IgD-negative memory B cell (primary cell): Measurements from ENCODE around the gene YKT6. TPM values are rescaled to one million over a fixed set of nuclear protein-coding genes. Genes with fewer than 3 reads are reported as not detected.

Experiments used
- H3K27ac Mint-ChIP-seq, 3 donors: one replicate each; pipeline ENCODE4 v1.8.0; 2020 to 2022; ENCODE audit warnings: mild to moderate bottlenecking in 3 of 3, mixed read lengths in 3 of 3, moderate library complexity in 1 of 3
- H3K27me3 Mint-ChIP-seq: one replicate; pipeline ENCODE4 v1.8.0; 2021; ENCODE audit warnings: mixed read lengths
- H3K36me3 Mint-ChIP-seq: one replicate; pipeline ENCODE4 v1.8.0; 2020; ENCODE audit warnings: mild to moderate bottlenecking, mixed read lengths
- H3K4me1 Mint-ChIP-seq, 3 donors: one replicate each; pipeline ENCODE4 v1.8.0; 2020 to 2022; ENCODE audit warnings: mixed read lengths in 3 of 3, mild to moderate bottlenecking in 1 of 3
- H3K4me3 Mint-ChIP-seq, 4 donors: one replicate each; pipeline ENCODE4 v1.8.0; 2020 to 2022; ENCODE audit warnings: mild to moderate bottlenecking in 4 of 4, mixed read lengths in 4 of 4, moderate library complexity in 3 of 4
- H3K9me3 Mint-ChIP-seq, 3 donors: one replicate each; pipeline ENCODE4 v1.8.0; 2020 to 2021; ENCODE audit warnings: mixed read lengths in 3 of 3, mild to moderate bottlenecking in 1 of 3
- polyA plus RNA-seq: library from polyadenylated mRNA; unstranded; fragments of 300-500 nt; fragmentation: Illumina TruSeq; gene quantifications from one replicate; pipeline ENCODE4 v1.2.3, GENCODE V29; 2021

The YKT6 gene
- polyA plus RNA-seq, 1 donor from 2014 or later: 46.3 TPM

- peak overlapping the region in 2 of 4 donors; percentile 72 to 73 for H3K4me3 Mint-ChIP-seq
- H3K27me3 Mint-ChIP-seq: peaks cover 7% of the 10 kb centered on the region
- peaks cover 5 to 12% (median 10%) of the 10 kb centered on the region in 3 donors for H3K4me1 Mint-ChIP-seq
- no peaks in the 10 kb centered on the region for H3K36me3 Mint-ChIP-seq
- H3K27ac Mint-ChIP-seq: peak overlapping the region in 1 of 3 donors; percentile 67
- H3K9me3 Mint-ChIP-seq: no peaks in the 10 kb centered on the region
Measured at GRCh38 chr7:44258423-44258760, 57.6 kb downstream of the YKT6 start.

GRCh38 chr7:44258865-44259546, 58.2 kb downstream of the YKT6 start:
- Mint-ChIP-seq H3K4me3 (no peak overlapping the region), H3K36me3 (no peaks in the 10 kb centered on the region), H3K4me1 (peaks cover 5 to 12% (median 10%) of the 10 kb centered on the region in 3 donors), H3K27me3 (peaks cover 9% of the 10 kb centered on the region), H3K27ac (no peak overlapping the region), H3K9me3 (no peaks in the 10 kb centered on the region)

- Mint-ChIP-seq H3K27ac (no peak overlapping the region), H3K9me3 (no peaks in the 10 kb centered on the region), H3K4me3 (no peak overlapping the region), H3K27me3 (peaks cover 9% of the 10 kb centered on the region), H3K4me1 (peaks cover 5 to 12% (median 10%) of the 10 kb centered on the region in 3 donors), H3K36me3 (no peaks in the 10 kb centered on the region)
Measured at GRCh38 chr7:44259547-44260457, 59.0 kb downstream of the YKT6 start.

- Mint-ChIP-seq H3K27me3 (peaks cover 9% of the 10 kb centered on the region), H3K27ac (no peak overlapping the region), H3K4me1 (peaks cover 5 to 12% (median 10%) of the 10 kb centered on the region in 3 donors), H3K9me3 (no peaks in the 10 kb centered on the region), H3K36me3 (no peaks in the 10 kb centered on the region), H3K4me3 (no peak overlapping the region)
Measured at GRCh38 chr7:44261240-44261639, 60.5 kb downstream of the YKT6 start.

GRCh38 chr7:44262031-44262430, 61.3 kb downstream of the YKT6 start:
- peaks cover 10% of the 10 kb centered on the region for H3K27me3 Mint-ChIP-seq
- H3K9me3 Mint-ChIP-seq: no peaks in the 10 kb centered on the region
- peaks cover 5 to 12% (median 10%) of the 10 kb centered on the region in 3 donors for H3K4me1 Mint-ChIP-seq
- H3K4me3 Mint-ChIP-seq: no peak overlapping the region
- H3K36me3 Mint-ChIP-seq: no peaks in the 10 kb centered on the region
- H3K27ac Mint-ChIP-seq: no peak overlapping the region

GRCh38 chr7:44263326-44264082, 62.7 kb downstream of the YKT6 start:
- H3K4me1 Mint-ChIP-seq: peaks cover 0 to 2% (median 2%) of the 10 kb centered on the region in 3 donors
- no peak overlapping the region for H3K4me3 Mint-ChIP-seq
- no peak overlapping the region for H3K27ac Mint-ChIP-seq
- no peaks in the 10 kb centered on the region for H3K36me3 Mint-ChIP-seq
- H3K27me3 Mint-ChIP-seq: peaks cover 10% of the 10 kb centered on the region
- no peaks in the 10 kb centered on the region for H3K9me3 Mint-ChIP-seq

Other genes starting within 250 kb of the YKT6 start
- 0.10 TPM for gene SPDYE1, start 203.1 kb upstream of the YKT6 start, polyA plus RNA-seq
- 384 TPM for gene DBNL, start 156.3 kb upstream of the YKT6 start, polyA plus RNA-seq
- not detected for gene PGAM2, start 135.4 kb upstream of the YKT6 start, polyA plus RNA-seq
- gene POLM, start 118.4 kb upstream of the YKT6 start, polyA plus RNA-seq: 42.0 TPM
- gene AEBP1, start 96.6 kb upstream of the YKT6 start, polyA plus RNA-seq: 3.7 TPM
- 88.5 TPM for gene POLD2, start 77.4 kb upstream of the YKT6 start, polyA plus RNA-seq
- gene MYL7, start 59.6 kb upstream of the YKT6 start, polyA plus RNA-seq: not detected
- 0.68 TPM for gene GCK, start 11.5 kb upstream of the YKT6 start, polyA plus RNA-seq
- gene CAMK2B, start 124.6 kb downstream of the YKT6 start, polyA plus RNA-seq: not detected